Measurements from ENCODE around the gene TMEM26.

TMEM26 gene

DNA sequence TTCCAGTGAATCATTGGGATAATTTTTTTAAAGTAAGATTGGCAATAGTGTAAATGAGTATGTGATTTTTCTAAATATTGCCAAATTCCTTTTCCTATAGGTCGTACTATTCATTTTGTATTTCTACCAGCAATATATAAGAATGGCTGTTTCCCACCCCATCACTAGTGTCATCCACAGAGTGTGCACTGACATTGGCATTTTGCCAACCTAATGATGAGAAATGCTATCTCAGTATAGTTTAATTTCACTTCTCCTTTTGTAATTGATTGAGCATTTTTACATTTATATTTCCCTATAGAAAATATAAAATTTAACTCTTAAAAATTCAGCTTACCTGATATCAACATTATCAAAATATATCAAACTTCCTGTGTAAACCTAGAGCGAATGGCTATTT is 17.6 kb upstream of the TMEM26 start:
- Mint-ChIP-seq H3K9me3 (no peaks in the 10 kb centered on the region), H3K27ac (no peak overlapping the region), H3K36me3 (ENCODE audit: low read depth) (no peaks in the 10 kb centered on the region), H3K27me3 (no peaks in the 10 kb centered on the region), H3K4me3 (no peak overlapping the region), H3K4me1 (ENCODE audit: low read depth) (no peaks in the 10 kb centered on the region)

DNA sequence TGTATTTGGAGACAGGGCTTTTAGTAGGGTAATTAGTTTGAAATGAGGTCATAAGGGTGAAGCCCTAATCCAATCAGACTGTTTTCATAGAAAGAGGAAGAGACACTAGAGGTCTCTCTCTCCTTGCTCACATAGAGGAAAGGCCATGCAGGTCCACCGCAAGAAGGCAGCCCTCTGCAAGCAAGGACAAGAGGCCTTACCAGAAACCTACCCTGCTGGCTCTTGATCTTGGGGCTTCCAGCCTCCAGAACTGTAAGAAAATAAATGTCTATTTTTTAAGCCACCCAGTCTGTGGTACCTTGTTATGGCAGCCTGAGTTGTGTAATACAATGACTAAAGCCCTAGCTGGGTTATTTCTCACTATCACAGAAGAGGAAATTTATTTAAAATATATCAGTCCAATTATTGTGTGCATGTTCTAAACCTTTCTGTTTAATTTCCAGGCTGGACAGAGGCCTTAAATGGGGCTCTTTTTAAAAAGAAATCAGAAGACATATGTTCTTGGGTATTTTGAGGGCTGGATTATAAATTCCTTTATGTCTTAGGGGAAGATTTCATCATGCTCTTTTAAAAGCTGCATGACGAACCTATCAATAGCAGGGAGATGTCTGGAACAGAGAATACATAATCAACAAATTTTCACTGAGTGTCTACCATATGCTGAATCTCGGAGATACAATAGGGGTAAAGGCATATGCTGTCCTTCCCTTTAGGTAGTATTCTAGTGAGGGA is 12.9 kb upstream of the TMEM26 start:
- Mint-ChIP-seq H3K27me3 (no peaks in the 10 kb centered on the region), H3K27ac (no peak overlapping the region), H3K4me3 (no peak overlapping the region), H3K9me3 (peaks cover 5% of the 10 kb centered on the region), H3K36me3 (ENCODE audit: low read depth) (no peaks in the 10 kb centered on the region), H3K4me1 (ENCODE audit: low read depth) (no peaks in the 10 kb centered on the region)

DNA sequence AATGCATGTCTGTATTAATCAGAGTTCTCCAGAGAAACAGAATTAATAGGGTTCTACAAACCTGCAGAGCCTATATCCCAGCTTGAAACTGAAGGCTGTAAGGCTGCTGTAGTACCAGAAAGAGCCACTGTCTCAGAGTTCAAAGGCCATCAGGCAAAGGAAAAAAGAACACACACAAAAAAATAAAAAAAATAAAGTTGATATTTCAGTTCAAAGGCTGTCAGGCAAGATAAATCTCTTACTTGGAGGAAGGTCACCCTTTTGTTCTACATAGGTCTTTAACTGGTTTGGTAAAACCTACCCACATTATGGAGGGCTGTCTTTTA is 12.0 kb upstream of the TMEM26 start:
- no peak overlapping the region for H3K27ac Mint-ChIP-seq
- H3K36me3 Mint-ChIP-seq (ENCODE audit: low read depth) = no peaks in the 10 kb centered on the region
- H3K4me1 Mint-ChIP-seq (ENCODE audit: low read depth) = no peaks in the 10 kb centered on the region
- no peak overlapping the region for H3K4me3 Mint-ChIP-seq
- no peaks in the 10 kb centered on the region for H3K27me3 Mint-ChIP-seq
- H3K9me3 Mint-ChIP-seq = peaks cover 10% of the 10 kb centered on the region

DNA sequence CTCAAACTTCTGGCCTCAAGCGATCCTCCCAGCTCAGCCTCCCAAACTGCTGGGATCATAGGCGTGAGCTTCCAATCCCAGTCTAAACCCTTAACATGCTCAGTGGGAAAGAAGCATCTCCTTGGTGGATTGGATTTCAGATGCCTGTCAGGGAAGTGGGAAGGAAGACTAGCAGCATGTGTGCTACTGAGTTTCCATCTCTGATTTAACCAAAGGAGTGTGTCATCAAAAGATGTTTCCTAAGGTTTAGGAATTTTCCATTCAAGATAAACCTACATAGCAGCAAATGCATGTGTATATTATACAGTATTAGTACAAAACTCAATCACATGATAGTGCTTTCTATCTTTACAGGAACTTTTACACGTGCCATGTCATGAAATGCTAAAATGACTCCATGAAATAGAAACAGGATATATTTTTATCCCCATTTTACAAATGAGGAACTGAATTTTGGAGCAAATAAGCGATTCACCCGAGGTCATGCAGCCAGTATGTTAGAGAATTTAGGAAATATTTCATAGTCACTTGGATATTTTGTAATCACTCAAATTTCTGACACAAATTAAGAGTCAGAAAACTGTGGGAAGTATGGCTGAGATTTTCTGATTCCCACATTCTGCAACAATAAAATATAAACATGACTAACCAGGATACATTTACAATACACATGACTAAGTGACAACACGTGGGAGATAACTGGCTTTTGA is 11.4 kb upstream of the TMEM26 start:
- H3K27ac Mint-ChIP-seq = no peak overlapping the region
- no peaks in the 10 kb centered on the region for H3K36me3 Mint-ChIP-seq (ENCODE audit: low read depth)
- H3K4me1 Mint-ChIP-seq (ENCODE audit: low read depth) = no peaks in the 10 kb centered on the region
- H3K4me3 Mint-ChIP-seq = no peak overlapping the region
- H3K27me3 Mint-ChIP-seq = no peaks in the 10 kb centered on the region
- peaks cover 10% of the 10 kb centered on the region for H3K9me3 Mint-ChIP-seq

DNA sequence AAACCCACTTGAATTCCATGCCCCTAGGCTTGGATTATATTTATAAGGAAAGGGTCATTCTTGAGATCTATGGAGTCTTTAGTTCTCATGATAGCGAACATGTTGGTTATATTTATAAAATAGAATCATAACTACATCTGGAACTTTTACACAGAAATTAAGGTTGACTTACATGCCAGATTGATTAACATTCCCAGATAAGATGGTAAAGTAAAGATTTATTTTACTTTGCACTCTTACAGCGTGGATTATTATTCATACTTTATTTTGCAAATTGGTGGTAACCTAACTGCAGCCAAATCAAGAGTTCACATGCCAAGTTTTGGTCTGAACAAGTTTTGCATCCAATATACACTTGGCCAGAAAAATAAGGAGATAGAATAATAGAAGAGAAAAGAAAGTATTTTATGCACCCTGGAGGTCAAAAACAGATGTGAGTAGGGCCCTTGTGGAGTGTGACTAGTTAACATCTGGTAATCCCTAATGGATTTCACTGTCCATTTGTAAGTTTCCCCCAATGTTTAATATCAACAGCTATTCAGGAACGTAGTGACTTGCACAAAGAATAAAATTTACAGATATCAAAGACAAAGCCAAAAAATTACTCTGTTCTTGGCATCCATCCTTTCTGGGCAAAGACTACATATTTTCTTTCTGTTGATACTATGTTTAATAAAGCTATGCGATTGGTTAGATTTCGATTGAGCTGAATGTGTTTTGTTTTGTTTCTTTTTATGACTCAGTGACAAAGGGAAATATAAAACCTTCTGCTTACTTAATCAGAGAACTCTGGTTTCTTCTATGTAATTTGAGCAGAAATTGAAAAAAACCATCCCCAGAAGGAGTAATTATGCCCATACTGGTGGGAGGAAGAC is 10.1 kb upstream of the TMEM26 start:
- H3K36me3 Mint-ChIP-seq (ENCODE audit: low read depth) = no peaks in the 10 kb centered on the region
- H3K27me3 Mint-ChIP-seq = no peaks in the 10 kb centered on the region
- H3K27ac Mint-ChIP-seq = no peak overlapping the region
- H3K4me1 Mint-ChIP-seq (ENCODE audit: low read depth) = no peaks in the 10 kb centered on the region
- H3K9me3 Mint-ChIP-seq = peaks cover 10% of the 10 kb centered on the region
- no peak overlapping the region for H3K4me3 Mint-ChIP-seq

DNA sequence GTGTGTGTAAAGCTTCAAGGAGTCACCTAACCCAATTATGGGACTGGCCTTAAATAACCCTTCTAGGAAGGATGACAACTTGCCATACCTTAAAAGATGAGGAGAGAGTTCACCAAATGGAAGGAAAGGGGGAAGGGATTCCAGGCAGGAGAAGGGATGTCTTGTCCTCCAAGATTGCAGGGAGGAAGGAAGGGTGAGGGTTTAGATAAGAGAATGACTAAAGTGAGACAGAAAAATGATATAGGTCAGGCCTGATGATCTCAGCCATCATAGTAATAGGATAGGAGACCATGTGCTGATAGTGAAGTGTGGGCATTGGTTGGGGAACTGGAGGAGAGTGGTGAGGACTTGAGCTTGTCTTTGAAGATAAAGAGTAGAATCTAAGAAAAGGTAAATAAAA is 7.7 kb upstream of the TMEM26 start:
- Mint-ChIP-seq H3K36me3 (ENCODE audit: low read depth) (no peaks in the 10 kb centered on the region), H3K9me3 (peaks cover 10% of the 10 kb centered on the region), H3K27ac (no peak overlapping the region), H3K27me3 (no peaks in the 10 kb centered on the region), H3K4me3 (no peak overlapping the region), H3K4me1 (ENCODE audit: low read depth) (no peaks in the 10 kb centered on the region)

DNA sequence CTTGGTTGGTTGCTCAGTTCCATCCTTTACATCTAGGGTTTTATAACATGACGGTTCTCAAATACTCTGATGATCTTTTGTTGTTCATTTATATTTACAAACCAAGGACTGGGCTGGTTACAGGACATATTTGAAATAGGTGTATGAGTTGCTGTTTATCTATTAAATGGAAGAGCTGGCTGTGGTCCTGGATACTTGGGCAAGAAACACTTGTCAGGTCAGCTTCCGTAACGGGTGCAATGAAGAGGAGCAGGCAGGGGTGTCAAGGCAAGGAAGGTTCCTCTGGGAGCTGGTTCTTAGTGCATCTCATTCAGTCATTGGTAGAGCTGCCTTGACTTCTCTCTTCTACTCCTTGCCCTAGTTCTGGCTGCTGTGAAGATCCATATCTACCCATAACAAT is 4.8 kb upstream of the TMEM26 start:
- no peaks in the 10 kb centered on the region for H3K4me1 Mint-ChIP-seq (ENCODE audit: low read depth)
- H3K27me3 Mint-ChIP-seq = peaks cover 23% of the 10 kb centered on the region
- no peak overlapping the region for H3K4me3 Mint-ChIP-seq
- H3K9me3 Mint-ChIP-seq = peaks cover 10% of the 10 kb centered on the region
- H3K36me3 Mint-ChIP-seq (ENCODE audit: low read depth) = no peaks in the 10 kb centered on the region
- no peak overlapping the region for H3K27ac Mint-ChIP-seq

DNA sequence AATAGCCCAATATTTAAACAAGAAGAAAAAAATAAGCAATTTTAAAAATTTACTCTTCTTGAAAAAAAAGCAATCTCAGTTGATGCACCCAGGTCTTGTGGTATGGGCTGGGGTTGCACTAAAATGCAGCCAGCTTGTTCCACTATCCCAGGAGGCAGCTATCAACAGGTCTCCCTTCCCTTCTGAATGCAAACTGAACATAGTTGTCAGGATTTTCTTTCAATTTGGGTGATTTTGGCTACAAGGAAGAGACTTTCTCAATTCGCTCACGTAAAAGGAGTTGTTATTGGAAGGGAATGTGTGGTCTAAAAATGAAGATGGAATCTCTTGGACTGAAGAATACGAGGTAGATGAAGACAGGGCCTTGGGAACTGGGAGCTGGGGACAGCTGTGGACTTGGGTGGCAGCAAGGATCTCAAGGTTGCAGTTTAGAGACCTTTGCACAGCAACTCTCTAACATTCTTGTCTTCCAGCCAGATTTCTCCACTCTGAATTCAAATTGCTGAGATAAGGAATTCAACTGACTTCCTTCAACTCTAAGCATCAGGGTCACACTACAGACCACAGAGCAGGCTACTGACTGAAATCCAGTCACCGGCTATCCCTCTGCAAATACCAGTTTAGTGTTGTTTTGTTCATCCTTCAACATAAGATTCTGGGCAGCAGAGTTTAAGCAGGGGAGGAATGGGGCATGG is 3.1 kb upstream of the TMEM26 start:
- Mint-ChIP-seq H3K4me1 (ENCODE audit: low read depth) (peaks cover 6% of the 10 kb centered on the region), H3K27me3 (peaks cover 40% of the 10 kb centered on the region), H3K9me3 (peaks cover 7% of the 10 kb centered on the region), H3K36me3 (ENCODE audit: low read depth) (no peaks in the 10 kb centered on the region), H3K27ac (no peak overlapping the region), H3K4me3 (no peak overlapping the region)

DNA sequence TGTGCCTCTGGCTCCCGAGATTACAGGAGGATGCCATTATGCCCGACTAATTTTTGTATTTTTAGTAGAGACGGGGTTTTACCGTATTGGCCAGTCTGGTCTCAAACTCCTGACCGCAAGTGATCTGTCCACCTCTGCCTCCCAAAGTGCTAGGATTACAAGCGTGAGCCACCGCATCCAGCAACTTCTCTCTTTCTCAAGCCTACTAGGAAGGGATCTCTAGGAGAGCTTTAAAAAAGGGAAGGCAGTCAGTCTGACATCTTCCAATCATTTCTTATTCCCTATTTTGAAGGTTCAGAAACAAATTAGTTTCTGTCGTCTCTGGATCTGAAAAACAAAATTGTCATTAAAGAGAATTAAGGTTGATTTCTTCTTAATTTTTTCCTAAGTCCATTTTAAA is 2.5 kb upstream of the TMEM26 start:
- no peaks in the 10 kb centered on the region for H3K36me3 Mint-ChIP-seq (ENCODE audit: low read depth)
- no peak overlapping the region for H3K27ac Mint-ChIP-seq
- H3K4me1 Mint-ChIP-seq (ENCODE audit: low read depth) = peaks cover 6% of the 10 kb centered on the region
- H3K9me3 Mint-ChIP-seq = peaks cover under 1% of the 10 kb centered on the region
- H3K27me3 Mint-ChIP-seq = peaks cover 44% of the 10 kb centered on the region
- no peak overlapping the region for H3K4me3 Mint-ChIP-seq

DNA sequence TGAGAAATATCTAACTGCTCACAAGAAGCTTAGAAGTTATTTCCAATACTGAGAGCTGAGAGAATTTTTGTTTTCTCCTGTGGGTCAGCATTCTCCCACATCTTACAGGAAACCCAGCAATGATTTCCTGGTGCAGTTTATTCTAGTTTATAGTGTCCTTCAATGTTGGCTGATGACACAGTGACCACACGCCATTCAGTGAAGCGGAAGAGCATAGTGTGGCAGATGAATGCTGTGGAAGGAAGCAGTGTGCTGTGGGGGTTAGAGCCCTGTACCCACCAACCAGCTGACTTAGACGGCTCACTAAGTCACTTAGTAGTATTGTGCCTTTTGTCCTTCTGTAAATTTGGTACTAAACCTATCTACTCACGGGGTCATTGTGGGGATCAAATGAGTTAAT is 1.4 kb upstream of the TMEM26 start:
- no peaks in the 10 kb centered on the region for H3K9me3 Mint-ChIP-seq
- H3K4me1 Mint-ChIP-seq (ENCODE audit: low read depth) = peaks cover 6% of the 10 kb centered on the region
- H3K27me3 Mint-ChIP-seq = peaks cover 44% of the 10 kb centered on the region
- H3K4me3 Mint-ChIP-seq = no peak overlapping the region
- no peaks in the 10 kb centered on the region for H3K36me3 Mint-ChIP-seq (ENCODE audit: low read depth)
- no peak overlapping the region for H3K27ac Mint-ChIP-seq

DNA sequence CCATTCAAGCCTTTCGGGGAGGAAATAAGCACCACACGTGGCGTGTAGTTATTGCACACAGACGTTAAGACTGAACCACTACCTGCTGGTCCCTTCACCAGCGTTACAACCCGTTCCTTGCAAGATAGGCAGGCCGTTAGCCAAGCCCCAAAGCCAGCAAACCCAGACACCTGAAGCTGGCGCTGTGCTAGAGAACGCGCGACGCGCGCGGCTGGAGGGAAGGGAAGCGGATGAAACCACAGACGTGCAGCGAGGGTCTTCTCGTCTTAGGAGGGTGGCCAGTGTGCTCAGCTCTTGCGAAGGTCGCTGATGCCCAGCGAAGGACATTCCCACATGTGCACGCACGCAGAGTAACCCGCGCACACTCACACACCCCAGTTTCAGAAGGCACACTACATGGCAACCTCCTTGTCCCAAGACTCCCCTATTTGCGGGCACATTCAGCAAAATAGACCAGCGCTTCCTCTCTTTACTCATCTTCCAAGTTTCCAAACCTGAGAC is 980 bp downstream of the TMEM26 start:
- Mint-ChIP-seq H3K9me3 (no peaks in the 10 kb centered on the region), H3K4me1 (ENCODE audit: low read depth) (peaks cover 6% of the 10 kb centered on the region), H3K4me3 (no peak overlapping the region), H3K36me3 (ENCODE audit: low read depth) (no peaks in the 10 kb centered on the region), H3K27ac (no peak overlapping the region), H3K27me3 (peaks cover 44% of the 10 kb centered on the region)

DNA sequence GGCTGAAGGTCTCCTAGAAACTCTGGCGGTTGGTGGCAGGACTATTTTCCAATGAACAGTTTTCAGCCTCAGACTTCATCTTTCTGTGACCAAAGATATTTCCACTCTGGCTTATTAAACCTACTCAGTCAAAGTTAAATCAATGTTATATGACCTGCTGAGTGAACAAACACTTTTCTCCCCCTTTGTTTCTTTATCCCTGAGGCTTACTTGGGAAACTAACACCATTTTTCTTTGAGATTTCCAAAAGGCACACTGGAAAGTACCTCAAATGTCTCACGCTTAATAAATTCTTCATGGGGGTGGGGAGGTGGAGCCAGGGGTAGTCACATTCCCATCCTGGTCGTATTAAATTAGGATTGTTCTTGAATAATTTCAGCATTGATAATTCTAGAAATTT is 1.8 kb downstream of the TMEM26 start:
- Mint-ChIP-seq H3K27me3 (peaks cover 44% of the 10 kb centered on the region), H3K9me3 (no peaks in the 10 kb centered on the region), H3K27ac (no peak overlapping the region), H3K4me1 (ENCODE audit: low read depth) (peaks cover 6% of the 10 kb centered on the region), H3K36me3 (ENCODE audit: low read depth) (no peaks in the 10 kb centered on the region), H3K4me3 (no peak overlapping the region)

DNA sequence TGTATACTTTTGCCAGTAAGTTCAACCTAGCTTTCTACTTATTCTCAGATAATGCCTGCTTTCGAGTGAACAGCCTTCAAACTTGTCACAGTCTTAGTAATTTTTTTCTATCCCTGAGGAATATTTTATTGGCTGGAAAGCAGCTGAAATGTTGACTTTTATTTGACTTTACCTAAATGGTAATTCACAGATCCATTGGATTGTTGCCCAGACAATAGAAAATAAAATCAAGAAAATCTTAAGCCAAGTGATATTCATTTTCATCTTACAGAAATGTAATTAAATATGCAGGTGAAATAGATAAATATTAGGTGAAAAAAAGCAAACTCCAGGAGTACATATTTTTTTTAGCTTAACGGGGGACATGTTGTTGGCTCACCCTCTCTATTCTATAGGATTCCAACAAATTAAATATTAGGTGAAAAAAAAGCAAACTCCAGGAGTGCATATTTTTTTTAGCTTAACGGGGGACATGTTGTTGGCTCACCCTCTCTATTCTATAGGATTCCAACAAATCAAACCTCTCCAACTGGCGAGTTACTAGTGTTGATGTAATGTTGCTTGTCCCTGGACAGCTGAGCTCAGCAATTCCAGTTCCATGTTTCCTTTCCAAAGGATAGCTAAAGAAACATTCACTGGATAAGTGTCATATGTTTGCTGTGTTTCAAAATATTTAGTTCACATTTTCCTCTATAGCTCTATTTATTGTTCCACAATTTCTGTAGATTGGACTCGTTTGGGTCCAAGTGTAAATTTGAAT is 4.2 kb downstream of the TMEM26 start:
- no peaks in the 10 kb centered on the region for H3K9me3 Mint-ChIP-seq
- peaks cover 27% of the 10 kb centered on the region for H3K27me3 Mint-ChIP-seq
- peaks cover 6% of the 10 kb centered on the region for H3K4me1 Mint-ChIP-seq (ENCODE audit: low read depth)
- no peak overlapping the region for H3K27ac Mint-ChIP-seq
- H3K36me3 Mint-ChIP-seq (ENCODE audit: low read depth) = no peaks in the 10 kb centered on the region
- H3K4me3 Mint-ChIP-seq = no peak overlapping the region

DNA sequence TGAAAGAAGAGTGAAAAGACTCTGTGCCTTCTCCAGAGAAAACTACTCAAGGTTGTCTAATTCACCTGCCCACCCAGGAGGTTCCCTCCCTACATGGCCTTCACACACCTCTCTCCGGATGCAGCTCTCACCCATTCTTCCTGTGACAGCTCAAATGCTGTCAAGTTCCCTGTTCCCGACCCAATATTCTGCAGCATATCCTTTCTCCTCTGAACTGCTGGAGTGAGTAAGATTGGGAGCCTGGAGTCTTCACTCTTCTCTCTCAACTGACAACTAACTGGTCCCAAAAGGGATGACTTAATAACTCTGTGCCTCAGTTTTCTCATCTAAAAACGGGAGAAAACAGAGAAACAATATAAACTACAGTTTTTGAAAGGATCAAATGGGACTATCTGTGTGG is 5.1 kb downstream of the TMEM26 start:
- Mint-ChIP-seq H3K4me3 (no peak overlapping the region), H3K27ac (no peak overlapping the region), H3K36me3 (ENCODE audit: low read depth) (no peaks in the 10 kb centered on the region), H3K9me3 (no peaks in the 10 kb centered on the region), H3K4me1 (ENCODE audit: low read depth) (peaks cover 6% of the 10 kb centered on the region), H3K27me3 (peaks cover 21% of the 10 kb centered on the region)

All from stimulated activated naive CD8-positive, alpha-beta T cell treated with anti-CD3 and anti-CD28 coated beads, Interleukin-15, Interleukin-2, amounts not matched to agents 100 ng/mL and 50 ng/mL, for 24 hours (primary cell).